Measurements from ENCODE around the gene UBE2G2. TPM values are rescaled to one million over a fixed set of nuclear protein-coding genes. Genes with fewer than 3 reads are reported as not detected.

Gene UBE2G2
- total and polyA plus RNA-seq, 8 donors: 30.6 to 116 (median 66.2) TPM

DNA sequence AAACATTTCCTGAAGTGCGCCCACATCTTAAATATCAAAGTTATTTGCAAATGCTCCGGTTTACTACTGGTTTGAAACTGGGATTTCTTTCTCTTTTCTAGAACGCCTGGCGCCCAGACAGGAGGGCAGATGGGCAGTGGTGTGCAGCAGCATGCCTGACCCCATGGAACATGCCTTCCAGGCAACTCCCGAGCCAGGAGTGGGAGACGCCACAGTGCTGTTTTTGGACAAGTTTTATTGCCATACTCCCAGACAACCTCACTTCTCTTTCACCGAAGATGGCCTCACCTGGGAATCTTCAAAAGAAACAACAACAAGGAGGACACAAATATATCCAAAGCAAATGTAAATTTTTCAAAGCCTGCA is 21.5 kb downstream of the UBE2G2 start:
- intact Hi-C loops (cut with DNase I; ENCODE audit: low total_unique reads): no loop called here
- WGBS, 5 donors: 37 to 62% (median 50%) methylated on average over 7 of the region's 7 CpGs
- H3K4me3 ChIP-seq: no peak overlapping the region
- TF ChIP-seq POLR2A (IDR thresholded peaks at IDR 0.05): no peak
- TF ChIP-seq, protein P1, sequence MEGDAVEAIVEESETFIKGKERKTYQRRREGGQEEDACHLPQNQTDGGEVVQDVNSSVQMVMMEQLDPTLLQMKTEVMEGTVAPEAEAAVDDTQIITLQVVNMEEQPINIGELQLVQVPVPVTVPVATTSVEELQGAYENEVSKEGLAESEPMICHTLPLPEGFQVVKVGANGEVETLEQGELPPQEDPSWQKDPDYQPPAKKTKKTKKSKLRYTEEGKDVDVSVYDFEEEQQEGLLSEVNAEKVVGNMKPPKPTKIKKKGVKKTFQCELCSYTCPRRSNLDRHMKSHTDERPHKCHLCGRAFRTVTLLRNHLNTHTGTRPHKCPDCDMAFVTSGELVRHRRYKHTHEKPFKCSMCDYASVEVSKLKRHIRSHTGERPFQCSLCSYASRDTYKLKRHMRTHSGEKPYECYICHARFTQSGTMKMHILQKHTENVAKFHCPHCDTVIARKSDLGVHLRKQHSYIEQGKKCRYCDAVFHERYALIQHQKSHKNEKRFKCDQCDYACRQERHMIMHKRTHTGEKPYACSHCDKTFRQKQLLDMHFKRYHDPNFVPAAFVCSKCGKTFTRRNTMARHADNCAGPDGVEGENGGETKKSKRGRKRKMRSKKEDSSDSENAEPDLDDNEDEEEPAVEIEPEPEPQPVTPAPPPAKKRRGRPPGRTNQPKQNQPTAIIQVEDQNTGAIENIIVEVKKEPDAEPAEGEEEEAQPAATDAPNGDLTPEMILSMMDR (IDR thresholded peaks at IDR 0.05): no peak
- TF ChIP-seq POLR2AphosphoS5 (IDR thresholded peaks at IDR 0.05): no peak
- TF ChIP-seq EP300 (IDR thresholded peaks at IDR 0.05): no peak
- no peaks in the 10 kb centered on the region for H3K27me3 ChIP-seq
- H3K9me3 ChIP-seq: no peaks in the 10 kb centered on the region
- H3K4me1 ChIP-seq: peaks cover 5 to 39% (median 18%) of the 10 kb centered on the region in 4 donors
- H3K36me3 ChIP-seq: peaks cover 8 to 49% (median 42%) of the 10 kb centered on the region in 4 donors
- DNase-seq: no peak
- H3K27ac ChIP-seq: no peak overlapping the region

DNA sequence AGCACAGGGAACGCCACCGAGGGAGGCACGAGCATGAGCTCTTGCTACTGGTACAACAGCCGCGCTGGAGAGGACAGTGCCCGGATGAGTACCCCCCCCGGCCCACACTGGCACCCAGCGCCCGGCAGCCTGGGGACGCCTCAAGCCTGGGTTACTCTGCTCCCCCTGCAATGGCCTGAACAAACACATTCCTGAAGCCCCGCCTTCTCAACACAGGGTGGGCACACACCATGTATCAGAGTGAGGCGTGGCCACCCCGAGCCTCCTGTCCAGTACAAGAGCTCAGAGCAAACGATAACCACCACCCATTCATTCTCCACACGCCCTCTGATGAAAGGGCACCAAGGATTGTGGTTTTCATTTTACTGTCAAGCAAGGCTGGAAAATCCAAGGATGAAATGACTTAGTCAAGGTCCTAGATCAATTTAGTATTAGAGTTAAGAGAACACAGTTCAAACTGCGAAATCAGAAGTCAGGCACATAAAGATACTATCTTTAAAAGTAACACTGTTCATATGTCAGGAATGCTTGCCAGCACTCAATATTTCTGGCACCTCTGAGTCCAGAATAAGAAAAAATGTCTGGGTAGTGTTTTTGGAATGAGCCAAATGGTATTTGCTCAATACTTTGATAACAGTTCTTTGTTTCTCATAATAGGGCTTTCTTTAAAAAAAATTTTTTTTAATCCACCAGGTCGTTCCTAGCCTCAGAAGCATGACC is 22.0 kb downstream of the UBE2G2 start:
- intact Hi-C loops (cut with DNase I; ENCODE audit: low total_unique reads): no loop called here
- 31 to 74% (median 53%) methylated on average over 13 to 17 of the region's 17 CpGs for WGBS, 5 donors
- TF ChIP-seq, protein P1 (IDR thresholded peaks at IDR 0.05): no peak

DNA sequence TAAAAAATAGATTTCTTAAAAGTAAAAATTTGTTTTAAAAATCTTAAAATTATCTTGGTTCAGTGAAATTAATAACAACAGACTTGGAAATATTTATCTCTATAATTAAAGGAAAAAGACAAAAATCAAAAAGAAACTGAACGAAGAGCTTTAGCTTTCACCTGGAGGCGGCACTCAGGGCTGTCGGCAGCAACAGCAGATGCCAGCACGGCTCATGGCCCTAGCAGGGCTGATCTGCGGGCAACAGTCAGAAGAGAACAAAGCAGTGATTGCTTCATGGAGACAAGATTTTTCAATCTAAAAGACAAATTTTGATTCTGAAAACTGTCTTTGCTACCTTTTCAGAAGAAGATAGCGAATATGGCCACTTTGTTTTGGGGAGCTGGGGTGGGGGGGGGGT is 22.6 kb downstream of the UBE2G2 start:
- Histone ChIP-seq H3K9me3 (no peaks in the 10 kb centered on the region), H3K36me3 (peaks cover 8 to 53% (median 47%) of the 10 kb centered on the region in 4 donors), H3K27me3 (no peaks in the 10 kb centered on the region), H3K4me1 (peaks cover 5 to 38% (median 19%) of the 10 kb centered on the region in 4 donors), H3K27ac (no peak overlapping the region), H3K4me3 (no peak overlapping the region)
- intact Hi-C loops (cut with DNase I; ENCODE audit: low total_unique reads): no loop called here
- DNase-seq: no peak
- no peak for TF ChIP-seq POLR2AphosphoS5 (IDR thresholded peaks at IDR 0.05)
- TF ChIP-seq EP300 (IDR thresholded peaks at IDR 0.05): no peak
- no peak for TF ChIP-seq POLR2A (IDR thresholded peaks at IDR 0.05)
- TF ChIP-seq, protein P1 (IDR thresholded peaks at IDR 0.05): no peak
- 47 to 79% (median 71%) methylated on average over 6 of the region's 6 CpGs for WGBS, 5 donors

More for the DNA sequence above, 22.0 kb downstream of the UBE2G2 start:
- Histone ChIP-seq H3K4me1 (peaks cover 5 to 38% (median 18%) of the 10 kb centered on the region in 4 donors), H3K9me3 (no peaks in the 10 kb centered on the region), H3K4me3 (no peak overlapping the region), H3K36me3 (peaks cover 8 to 51% (median 45%) of the 10 kb centered on the region in 4 donors), H3K27me3 (no peaks in the 10 kb centered on the region), H3K27ac (no peak overlapping the region)
- DNase-seq: no peak

DNA sequence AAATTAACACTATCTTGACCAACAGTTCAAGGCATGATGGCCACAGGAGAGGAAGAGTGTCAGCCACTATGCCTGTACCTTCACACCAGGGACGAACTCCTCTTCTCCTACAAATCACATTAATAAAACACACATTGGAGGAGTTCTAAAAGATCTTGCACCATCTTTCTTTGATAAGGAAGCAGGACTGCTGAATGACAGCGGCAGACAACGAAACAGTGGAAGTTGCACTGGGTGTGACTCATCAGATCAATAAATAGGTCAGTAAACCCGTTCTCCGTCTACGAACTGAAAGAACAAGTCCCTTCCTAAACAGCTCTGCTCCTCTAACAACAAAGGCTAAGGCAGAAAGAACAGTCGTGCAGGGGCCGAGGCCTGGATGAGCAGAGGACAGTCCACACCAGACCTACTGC is 23.1 kb downstream of the UBE2G2 start:
- DNase-seq: no peak
- peaks cover 8 to 56% (median 47%) of the 10 kb centered on the region in 4 donors for H3K36me3 ChIP-seq
- intact Hi-C loops (cut with DNase I; ENCODE audit: low total_unique reads): no loop called here
- peaks cover 5 to 39% (median 22%) of the 10 kb centered on the region in 4 donors for H3K4me1 ChIP-seq
- no peak for TF ChIP-seq POLR2A (IDR thresholded peaks at IDR 0.05)
- TF ChIP-seq, protein P1 (IDR thresholded peaks at IDR 0.05): no peak
- no peak for TF ChIP-seq POLR2AphosphoS5 (IDR thresholded peaks at IDR 0.05)
- no peak for TF ChIP-seq EP300 (IDR thresholded peaks at IDR 0.05)
- no peaks in the 10 kb centered on the region for H3K9me3 ChIP-seq
- WGBS, 5 donors: 55 to 75% (median 65%) methylated on average over 8 of the region's 8 CpGs
- H3K27ac ChIP-seq: no peak overlapping the region
- no peaks in the 10 kb centered on the region for H3K27me3 ChIP-seq
- no peak overlapping the region for H3K4me3 ChIP-seq

All from stomach (tissue), 9 donors.